GM13976 (cell line): ENCODE results near the gene MT4.

Experiments used
- DNase-seq: peaks from one replicate; pipeline ENCODE4 v3.0.0; 2012; ENCODE audit warnings: low spot score
- in situ Hi-C: fragments of 300-500 bp; cut with MboI; formaldehyde crosslinking; loops from one replicate; pipeline ENCODE4 v1.12.0; 2022; ENCODE audit warnings: low sequenced_read_pairs, mixed read lengths, inconsistent platforms; ENCODE audit not compliant: unreplicated experiment
- TF ChIP-seq, protein P1 (sequence below): IDR thresholded peaks from 2 replicates; pipeline ENCODE4 v1.5.1; 2012; ENCODE audit warnings: borderline replicate concordance, mild to moderate bottlenecking; ENCODE audit not compliant: insufficient read depth; ENCODE audit errors: extremely low read depth, missing control alignments, control extremely low read depth

MT4 gene

DNA sequence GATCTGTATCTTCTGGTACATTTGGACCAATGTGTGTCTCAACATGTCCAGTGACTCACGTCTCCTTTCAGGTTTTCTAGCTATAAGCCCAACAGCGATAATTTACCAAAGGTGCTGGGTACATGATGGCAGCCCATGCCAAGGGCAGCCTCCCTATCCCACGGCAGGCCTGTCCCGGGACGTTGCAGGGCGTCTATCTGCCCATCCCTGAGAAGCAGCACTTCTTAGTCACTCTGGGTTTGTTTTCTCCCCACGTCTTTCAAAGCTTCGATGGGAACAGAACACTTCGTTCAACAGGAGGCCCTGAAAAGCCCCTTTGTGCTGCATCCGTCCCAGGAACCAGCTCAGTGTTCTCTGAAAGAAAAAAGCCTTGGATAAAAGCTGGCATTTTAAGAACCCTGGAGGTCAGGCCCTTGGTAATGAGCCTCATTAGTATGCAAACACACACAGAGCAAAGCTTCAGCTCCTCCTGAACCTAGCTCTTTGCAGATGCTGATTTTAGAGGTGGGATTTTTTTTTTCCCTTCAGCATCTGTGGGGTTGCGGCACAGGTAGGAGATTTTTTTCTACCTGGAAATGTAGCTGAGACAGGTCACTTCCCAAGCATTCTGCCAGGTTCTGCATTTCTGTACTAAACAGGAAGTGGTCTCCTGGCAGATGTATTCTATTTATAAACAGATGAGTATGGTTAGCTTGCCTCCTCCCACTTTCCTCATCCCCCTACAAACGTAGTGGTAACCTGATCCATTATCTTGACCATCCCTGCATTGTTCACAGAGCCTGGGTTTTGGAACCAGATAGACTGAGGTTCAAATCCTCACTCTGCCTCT, 17.5 kb upstream of the MT4 start:
- TF ChIP-seq, protein P1, sequence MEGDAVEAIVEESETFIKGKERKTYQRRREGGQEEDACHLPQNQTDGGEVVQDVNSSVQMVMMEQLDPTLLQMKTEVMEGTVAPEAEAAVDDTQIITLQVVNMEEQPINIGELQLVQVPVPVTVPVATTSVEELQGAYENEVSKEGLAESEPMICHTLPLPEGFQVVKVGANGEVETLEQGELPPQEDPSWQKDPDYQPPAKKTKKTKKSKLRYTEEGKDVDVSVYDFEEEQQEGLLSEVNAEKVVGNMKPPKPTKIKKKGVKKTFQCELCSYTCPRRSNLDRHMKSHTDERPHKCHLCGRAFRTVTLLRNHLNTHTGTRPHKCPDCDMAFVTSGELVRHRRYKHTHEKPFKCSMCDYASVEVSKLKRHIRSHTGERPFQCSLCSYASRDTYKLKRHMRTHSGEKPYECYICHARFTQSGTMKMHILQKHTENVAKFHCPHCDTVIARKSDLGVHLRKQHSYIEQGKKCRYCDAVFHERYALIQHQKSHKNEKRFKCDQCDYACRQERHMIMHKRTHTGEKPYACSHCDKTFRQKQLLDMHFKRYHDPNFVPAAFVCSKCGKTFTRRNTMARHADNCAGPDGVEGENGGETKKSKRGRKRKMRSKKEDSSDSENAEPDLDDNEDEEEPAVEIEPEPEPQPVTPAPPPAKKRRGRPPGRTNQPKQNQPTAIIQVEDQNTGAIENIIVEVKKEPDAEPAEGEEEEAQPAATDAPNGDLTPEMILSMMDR, result no peak
- DNase-seq, result no peak
- in situ Hi-C loops, result no loop called here

DNA sequence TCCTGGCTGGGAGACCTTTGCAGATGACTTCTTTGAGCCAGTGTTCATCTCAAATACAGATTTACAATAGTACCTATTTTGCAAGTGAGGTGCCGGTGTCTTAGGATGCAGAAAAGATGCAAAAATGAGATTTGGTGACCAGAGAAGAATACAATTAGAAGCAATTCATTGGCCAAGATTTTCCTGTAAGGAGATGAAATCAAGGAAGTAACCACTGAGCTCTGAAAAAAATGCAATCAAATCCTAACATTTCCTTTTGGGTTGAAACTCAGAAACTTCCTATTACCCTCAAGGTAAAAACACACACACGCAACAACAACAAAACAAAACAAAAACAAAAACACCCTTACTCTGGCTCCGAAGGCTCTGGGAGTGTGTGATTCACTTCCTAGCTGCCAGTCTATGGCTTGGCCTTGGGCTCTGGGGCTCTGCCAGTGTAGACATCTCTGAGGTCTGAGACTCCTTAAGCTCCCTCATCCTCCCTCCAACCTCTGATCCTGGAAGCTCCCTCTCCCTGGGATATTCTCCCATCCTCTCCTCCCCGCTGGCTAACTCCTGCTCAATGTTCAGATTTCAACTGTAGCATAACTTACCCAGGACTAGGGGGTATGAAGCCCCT, 16.8 kb upstream of the MT4 start:
- TF ChIP-seq, protein P1, result no peak
- in situ Hi-C loops, result no loop called here
- DNase-seq, result no peak

DNA sequence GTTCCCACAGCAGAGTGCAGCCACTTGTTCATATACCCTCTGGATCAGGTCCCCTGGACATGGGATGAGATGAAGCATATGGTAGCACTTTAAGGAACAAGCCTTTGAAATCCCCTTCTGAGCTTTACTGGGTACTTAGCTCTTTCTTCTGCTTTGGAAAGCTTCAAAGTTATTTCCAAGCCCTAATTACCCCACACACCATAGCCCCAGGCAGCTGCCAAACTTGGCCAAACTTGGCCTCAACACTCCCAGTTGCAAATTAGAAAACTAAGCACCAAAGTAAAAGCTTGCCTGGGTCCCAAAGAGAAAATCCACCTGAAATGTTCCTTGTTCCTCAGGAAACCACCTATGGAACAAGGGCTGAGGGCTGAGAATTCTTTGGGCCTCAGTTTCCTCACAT, 15.7 kb upstream of the MT4 start:
- DNase-seq, result no peak
- in situ Hi-C loops, result no loop called here
- TF ChIP-seq, protein P1, result no peak

DNA sequence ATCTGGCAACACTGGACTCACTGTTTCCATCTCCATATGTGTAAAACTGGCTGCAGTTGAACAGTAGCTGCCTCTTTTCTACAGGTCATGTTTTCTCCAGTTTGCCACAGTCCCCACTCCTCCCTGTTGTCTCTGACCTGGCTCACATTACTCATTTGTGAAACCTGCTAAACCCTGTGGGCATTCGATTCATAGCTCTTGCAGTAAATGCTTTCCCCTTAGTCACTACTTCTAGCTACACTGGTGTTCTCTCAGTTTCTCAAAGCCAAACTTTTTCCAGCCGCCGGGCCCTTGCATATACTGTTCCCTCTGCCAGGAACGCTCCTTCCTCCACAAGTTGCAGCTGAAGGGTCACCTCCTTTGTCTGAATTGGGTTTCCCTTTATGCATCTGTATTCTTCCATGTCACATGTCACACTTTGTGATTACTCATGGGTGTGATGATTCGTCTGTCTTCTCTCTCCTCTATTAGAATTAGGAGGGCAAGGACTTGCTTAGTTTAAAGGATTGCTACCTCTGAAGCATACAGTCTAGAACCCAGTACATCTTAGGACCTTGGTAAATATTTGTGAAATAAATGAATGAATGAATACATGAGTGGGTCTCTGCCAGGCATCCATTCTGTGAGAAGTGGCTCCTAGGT, 15.0 kb upstream of the MT4 start:
- no peak for DNase-seq
- in situ Hi-C loops, result no loop called here
- TF ChIP-seq, protein P1, result no peak

DNA sequence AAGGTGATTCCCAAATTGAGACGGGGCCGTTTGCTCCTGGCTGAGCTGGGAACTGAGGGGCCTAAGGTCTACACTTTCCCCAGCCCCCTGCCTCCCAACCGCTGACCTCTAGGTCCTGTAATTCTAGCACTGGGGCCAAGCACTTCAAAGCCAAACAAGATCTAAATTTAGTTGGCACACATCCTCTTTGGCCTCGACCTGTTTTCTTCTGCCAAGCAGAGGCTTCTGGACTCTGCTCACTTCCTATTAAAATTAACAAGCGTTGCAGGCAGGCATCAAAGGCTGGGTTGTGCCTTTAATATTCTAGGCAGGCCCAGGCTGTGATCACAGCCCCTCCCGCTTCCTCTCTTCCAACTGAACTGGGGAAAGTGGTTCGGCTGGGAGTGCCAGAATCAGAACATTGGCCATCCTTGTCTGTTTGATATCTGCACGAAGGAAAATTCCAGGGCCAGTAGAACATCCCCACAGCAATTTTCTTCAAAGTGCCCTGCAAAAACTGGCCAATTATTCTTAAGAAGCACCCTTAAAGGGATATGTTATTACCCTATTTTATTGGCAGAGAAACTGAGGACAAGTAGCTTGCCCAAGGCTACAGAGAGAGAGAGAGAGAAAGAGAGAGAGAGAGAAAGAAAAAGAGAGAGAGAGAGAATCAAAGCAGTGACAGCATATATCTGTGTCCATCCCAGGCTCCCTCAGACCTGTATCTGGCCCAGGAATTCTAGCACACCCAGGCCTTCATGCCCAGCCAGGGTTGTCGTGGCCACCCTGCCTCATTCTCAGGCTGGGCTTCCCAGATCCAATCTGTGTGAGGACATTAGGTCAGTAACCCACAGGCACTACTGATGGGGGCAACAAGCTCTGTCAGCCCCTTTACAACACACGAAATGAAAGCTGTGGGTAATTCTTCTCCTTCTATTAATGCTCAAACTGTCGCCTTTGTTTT, 12.8 kb upstream of the MT4 start:
- no peak for DNase-seq
- TF ChIP-seq, protein P1, result no peak
- in situ Hi-C loops, result no loop called here

DNA sequence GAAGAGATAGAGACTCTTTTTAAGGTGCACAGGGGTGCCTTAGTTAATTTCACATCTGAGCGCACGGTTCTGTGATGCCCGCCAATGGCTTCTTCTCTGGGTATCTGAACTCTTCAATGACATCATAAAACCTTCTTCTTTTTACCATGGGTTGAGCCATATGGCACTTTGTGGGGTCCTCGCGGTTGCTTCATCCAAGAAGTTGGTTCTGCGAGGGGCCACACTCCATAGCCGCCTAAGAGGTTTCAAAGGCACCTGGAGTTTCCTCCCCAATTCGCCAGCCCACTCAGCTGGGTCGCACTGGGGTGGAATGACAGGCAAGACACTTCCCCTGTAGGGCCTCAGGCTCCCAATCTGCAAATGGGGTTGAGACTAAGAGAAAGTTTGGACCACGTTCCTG, 10.4 kb upstream of the MT4 start:
- TF ChIP-seq, protein P1, result no peak
- DNase-seq, result no peak
- in situ Hi-C loops, result no loop called here
